Panc1 (cell line): ENCODE results near the gene MCU.

Experiments
- CTCF ChIP-seq: fragments of 450-650 bp; IDR thresholded peaks from 2 replicates; pipeline ENCODE4 v1.5.1; 2017; ENCODE audit warnings: mild to moderate bottlenecking
- SIN3A ChIP-seq: IDR thresholded peaks from 2 replicates; pipeline ENCODE4 v1.6.1; 2012; ENCODE audit warnings: low read depth, mild to moderate bottlenecking, low read length, moderate library complexity, borderline replicate concordance; ENCODE audit not compliant: insufficient read depth
- TCF7L2 ChIP-seq: IDR thresholded peaks from 2 replicates; pipeline ENCODE4 v1.6.1; 2011; ENCODE audit warnings: mild to moderate bottlenecking, low read depth, low read length, inconsistent platforms

- TF ChIP-seq SIN3A (no peak), CTCF (no peak), TCF7L2 (no peak)
Observed at GRCh38 chr10:72879245-72879644, 187.3 kb downstream of the MCU start.
